ENCODE results near the gene ZNF625.

- TF ChIP-seq POLR2A (IDR thresholded peaks at IDR 0.05; ENCODE audit: low read depth, low read length) (no peak), PAX5 (IDR thresholded peaks at IDR 0.05; ENCODE audit: insufficient read depth, low read length, severe bottlenecking) (no peak), TAF1 (IDR thresholded peaks at IDR 0.05; ENCODE audit: low read depth, low read length) (no peak), POLR2AphosphoS5 (IDR thresholded peaks at IDR 0.05; ENCODE audit: low read depth, low read length) (no peak)
These were observed 41.6 kb upstream of the ZNF625 start for GRCh38 chr19:12198136-12198535.
